DMS114 treated with DMSO at 0.1 percent for 48 hours (cell line): ENCODE results near the gene PEX14.

Source experiments
- DNase-seq: peaks from one replicate; lab custom pipeline; 2025; ENCODE audit not compliant: unreplicated experiment; lab: John Stamatoyannopoulos, UW

PEX14 gene

GRCh38 chr1:10659646-10660540, 185.1 kb downstream of the PEX14 start:
- no peak for DNase-seq

GRCh38 chr1:10661453-10661852, 186.7 kb downstream of the PEX14 start:
- no peak for DNase-seq

- no peak for DNase-seq
Observed at GRCh38 chr1:10662090-10662688, 187.4 kb downstream of the PEX14 start.

- no peak for DNase-seq
Observed at GRCh38 chr1:10662824-10663677, 188.3 kb downstream of the PEX14 start.

- no peak for DNase-seq
Observed at GRCh38 chr1:10663678-10664035, 188.9 kb downstream of the PEX14 start.

GRCh38 chr1:10664251-10664650, 189.5 kb downstream of the PEX14 start:
- DNase-seq: no peak

GRCh38 chr1:10665226-10665625, 190.5 kb downstream of the PEX14 start:
- no peak for DNase-seq

- no peak for DNase-seq
Observed at GRCh38 chr1:10665930-10666850, 191.4 kb downstream of the PEX14 start.

GRCh38 chr1:10667861-10668761, 193.4 kb downstream of the PEX14 start:
- no peak for DNase-seq

GRCh38 chr1:10669570-10669969, 194.8 kb downstream of the PEX14 start:
- DNase-seq: no peak

GRCh38 chr1:10670190-10670589, 195.4 kb downstream of the PEX14 start:
- no peak for DNase-seq

- DNase-seq: no peak
Observed at GRCh38 chr1:10671090-10671489, 196.3 kb downstream of the PEX14 start.

- no peak for DNase-seq
Observed at GRCh38 chr1:10671622-10672342, 197.0 kb downstream of the PEX14 start.

- no peak for DNase-seq
Observed at GRCh38 chr1:10672343-10673050, 197.7 kb downstream of the PEX14 start.

GRCh38 chr1:10673109-10673711, 198.5 kb downstream of the PEX14 start:
- DNase-seq: no peak

- no peak for DNase-seq
Observed at GRCh38 chr1:10674222-10674621, 199.5 kb downstream of the PEX14 start.

- DNase-seq: no peak
Observed at GRCh38 chr1:10674700-10675609, 200.2 kb downstream of the PEX14 start.
